Fibroblast of lung (primary cell): ENCODE data around the gene SYNDIG1L. TPM values are rescaled to one million over a fixed set of nuclear protein-coding genes. Genes with fewer than 3 reads are reported as not detected.

Experiments
- DNase-seq, 2 donors: peaks; one replicate each; pipeline versions ENCODE4 v3.0.0 to v3.0.0-alpha.2; 2010; ENCODE audit warnings: low read depth in 2 of 2
- H2AFZ ChIP-seq: 2 replicates; pipeline ENCODE4 v1.5.1; 2012; ENCODE audit warnings: low read length, control low read depth, inconsistent platforms
- H3K27ac ChIP-seq: 2 replicates; pipeline ENCODE4 v1.5.1; 2011; ENCODE audit warnings: low read length, control low read depth; ENCODE audit not compliant: insufficient read depth
- H3K27me3 ChIP-seq: 2 replicates; pipeline ENCODE4 v1.5.1; 2011; ENCODE audit warnings: mild to moderate bottlenecking, low read length; ENCODE audit not compliant: control insufficient read depth, insufficient read depth
- H3K36me3 ChIP-seq: 2 replicates; pipeline ENCODE4 v1.5.1; 2011; ENCODE audit warnings: low read length; ENCODE audit not compliant: control insufficient read depth, insufficient read depth
- H3K4me1 ChIP-seq: 2 replicates; pipeline ENCODE4 v1.5.1; 2011; ENCODE audit warnings: low read length; ENCODE audit not compliant: control insufficient read depth, insufficient read depth; ENCODE audit errors: extremely low read depth
- H3K4me2 ChIP-seq: 2 replicates; pipeline ENCODE4 v1.5.1; 2011; ENCODE audit warnings: low read length, control low read depth; ENCODE audit not compliant: insufficient read depth; ENCODE audit errors: extremely low read depth
- H3K4me3 ChIP-seq, 4 experiments: fragments of 200-600 bp in 1 of 4; sonication (generic) in 1 of 4; replicated peaks in 1 of 4; 2 replicates each; pipeline ENCODE4 v1.5.1; 2011 to 2016; ENCODE audit warnings: low read length in 4 of 4, low read depth in 3 of 4, mild to moderate bottlenecking in 3 of 4, control low read depth in 2 of 4, inconsistent platforms in 1 of 4, mixed read lengths in 1 of 4; ENCODE audit not compliant: insufficient read depth in 1 of 4; ENCODE audit errors: control extremely low read depth in 1 of 4
- H3K79me2 ChIP-seq: 2 replicates; pipeline ENCODE4 v1.5.1; 2012; ENCODE audit warnings: mild to moderate bottlenecking, low read length, inconsistent platforms; ENCODE audit not compliant: control insufficient read depth, insufficient read depth
- H3K9ac ChIP-seq: 2 replicates; pipeline ENCODE4 v1.5.1; 2011; ENCODE audit warnings: mild to moderate bottlenecking, low read length, control low read depth; ENCODE audit not compliant: insufficient read depth
- H3K9me3 ChIP-seq: 2 replicates; pipeline ENCODE4 v1.5.1; 2012; ENCODE audit warnings: low read depth, low read length; ENCODE audit not compliant: control insufficient read depth, insufficient read depth
- H4K20me1 ChIP-seq: 2 replicates; pipeline ENCODE4 v1.5.1; 2011; ENCODE audit warnings: low read length; ENCODE audit not compliant: control insufficient read depth, insufficient read depth; ENCODE audit errors: extremely low read depth
- CTCF ChIP-seq, 2 donors: IDR thresholded peaks in 1 of 2; conservative IDR thresholded peaks in 1 of 2; 1 replicate in 1 of 2; 2 replicates in 1 of 2; pipeline ENCODE4 v1.5.1; 2011 to 2012; ENCODE audit warnings: low read length in 2 of 2, control low read depth in 1 of 2, inconsistent platforms in 1 of 2, low read depth in 1 of 2, mild to moderate bottlenecking in 1 of 2
- EZH2 ChIP-seq: IDR thresholded peaks from 2 replicates; pipeline ENCODE4 v1.5.1; 2012; ENCODE audit warnings: low read length, control low read depth, mild to moderate bottlenecking; ENCODE audit errors: missing control alignments
- polyA plus RNA-seq, 2 donors: library from polyadenylated mRNA; depleted of rRNA in 1 of 2; stranded (reverse) in 1 of 2; unstranded in 1 of 2; fragments of >200 nt; gene quantifications; 2 replicates each; pipeline ENCODE4 v1.2.1, GENCODE V29; 2011 to 2012; ENCODE audit warnings: missing spikeins in 1 of 2
- total RNA-seq: library from RNA; depleted of rRNA; stranded (reverse); fragments of >200 nt; gene quantifications from 2 replicates; pipeline ENCODE4 v1.2.1, GENCODE V29; 2014

SYNDIG1L gene
- total and polyA plus RNA-seq, 2 donors (not counting 1 experiment from before 2014, with no cell fraction given), result not detected

GRCh38 chr14:74465335-74465734 lies 39.3 kb upstream of the SYNDIG1L start:
- H3K79me2 ChIP-seq, result no peaks in the 10 kb centered on the region
- peaks cover 9% of the 10 kb centered on the region for H3K27me3 ChIP-seq

GRCh38 chr14:74464785-74465184 lies 38.8 kb upstream of the SYNDIG1L start:
- H3K27me3 ChIP-seq, result peaks cover 9% of the 10 kb centered on the region
- TF ChIP-seq EZH2 (no peak), CTCF (conservative IDR thresholded peaks at IDR 0.05 in 1 of 2, IDR thresholded peaks at IDR 0.05 in 1 of 2; ENCODE audit: low read depth in 1 of 2, low read length in 2 of 2) (no peak)

More at GRCh38 chr14:74465335-74465734, 39.3 kb upstream of the SYNDIG1L start:
- Histone ChIP-seq H3K9ac (no peak overlapping the region), H3K9me3 (no peaks in the 10 kb centered on the region), H3K36me3 (no peaks in the 10 kb centered on the region), H3K4me2 (no peak overlapping the region), H3K4me3 (no peak overlapping the region), H4K20me1 (no peaks in the 10 kb centered on the region), H3K27ac (no peak overlapping the region), H3K4me1 (no peaks in the 10 kb centered on the region), H2AFZ (no peak overlapping the region)
- no peak for DNase-seq
- TF ChIP-seq EZH2, result no peak

DNA sequence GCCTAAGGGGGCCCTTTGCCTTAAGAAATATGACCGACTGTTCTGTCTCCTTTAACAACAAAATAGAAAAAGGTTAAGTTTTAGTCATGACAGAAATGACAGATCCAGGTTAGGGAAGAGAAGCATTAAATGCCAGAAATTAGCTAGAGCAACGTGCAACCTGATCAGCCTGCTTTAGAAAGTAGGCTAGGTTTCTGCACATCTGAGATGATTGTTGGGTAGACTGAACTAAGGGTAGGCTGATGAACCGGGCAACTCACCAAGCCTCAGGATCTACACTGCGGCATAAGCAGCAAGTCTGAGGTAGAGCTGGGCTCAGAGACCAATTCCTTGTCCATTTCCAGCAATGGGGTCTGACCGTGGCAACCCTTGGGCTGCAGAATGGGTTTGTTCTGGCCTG lies 37.7 kb upstream of the SYNDIG1L start:
- Histone ChIP-seq H3K36me3 (no peaks in the 10 kb centered on the region), H3K9ac (no peak overlapping the region), H2AFZ (no peak overlapping the region), H4K20me1 (no peaks in the 10 kb centered on the region), H3K4me2 (no peak overlapping the region), H3K27ac (no peak overlapping the region), H3K27me3 (peaks cover 9% of the 10 kb centered on the region), H3K9me3 (no peaks in the 10 kb centered on the region), H3K4me3 (no peak overlapping the region), H3K4me1 (no peaks in the 10 kb centered on the region), H3K79me2 (no peaks in the 10 kb centered on the region)
- DNase-seq, result no peak
- no peak for TF ChIP-seq EZH2
- no peak for TF ChIP-seq CTCF (conservative IDR thresholded peaks at IDR 0.05 in 1 of 2, IDR thresholded peaks at IDR 0.05 in 1 of 2; ENCODE audit: low read depth in 1 of 2, low read length in 2 of 2)

More at GRCh38 chr14:74464785-74465184, 38.8 kb upstream of the SYNDIG1L start:
- H3K27ac ChIP-seq, result no peak overlapping the region
- no peaks in the 10 kb centered on the region for H3K36me3 ChIP-seq
- no peak for DNase-seq
- H3K9ac ChIP-seq, result no peak overlapping the region
- no peak overlapping the region for H3K4me2 ChIP-seq
- H4K20me1 ChIP-seq, result no peaks in the 10 kb centered on the region
- no peak overlapping the region for H2AFZ ChIP-seq
- H3K79me2 ChIP-seq, result no peaks in the 10 kb centered on the region
- no peak overlapping the region for H3K4me3 ChIP-seq
- H3K4me1 ChIP-seq, result no peaks in the 10 kb centered on the region
- no peaks in the 10 kb centered on the region for H3K9me3 ChIP-seq
